HepG2 (cell line): Measurements from ENCODE around the gene CARD9. TPM values are rescaled to one million over a fixed set of nuclear protein-coding genes. Genes with fewer than 3 reads are reported as not detected.

Experiments
- ATAC-seq: fragments of 200-7000 bp; cut with Tn5 transposase; 3 replicates; pipeline ENCODE4 v1.9.1; 2020; ENCODE audit warnings: mild to moderate bottlenecking, moderate library complexity
- BruUV-seq: library from RNA; stranded (reverse); fragments of 400-500 nt; replicated peaks from 2 replicates; lab custom pipeline; 2021; lab: Mats Ljungman, UMichigan
- CTCF ChIA-PET: fragments of 300-600 bp; formaldehyde crosslinking; extraction: SDS; loops from one replicate; lab custom pipeline; 2021; ENCODE audit warnings: low total read pairs, inconsistent platforms, low intra/inter-chr PET ratio; lab: Yijun Ruan, JAX
- POLR2A ChIA-PET: fragments of 350-600 bp; sonication (Branson Sonifier 250); formaldehyde crosslinking; loops from one replicate; lab custom pipeline; 2020; ENCODE audit warnings: antibody characterized with exemption, inconsistent platforms; lab: Yijun Ruan, JAX
- DNase-seq: peaks from one replicate; pipeline ENCODE4 v3.0.0-alpha.2; 2015; ENCODE audit warnings: low spot score
- FAIRE-seq: peaks from 3 replicates; lab custom pipeline; 2011; peaks lifted over from hg19 to GRCh38; lab: Jason Lieb, UNC
- H2AFZ ChIP-seq: one replicate; pipeline ENCODE4 v1.6.1; 2011; ENCODE audit warnings: low read length, inconsistent platforms
- H3K27ac ChIP-seq: fragments of 300-600 bp; 3 replicates; pipeline ENCODE4 v1.8.0; 2011; ENCODE audit warnings: mixed run types, mild to moderate bottlenecking, mixed read lengths, low read length, inconsistent platforms; ENCODE audit not compliant: insufficient read depth; ENCODE audit errors: extremely low read length
- H3K27me3 ChIP-seq, 2 experiments: fragments of 200-600 bp in 1 of 2; 2 replicates in 1 of 2; 3 replicates in 1 of 2; pipeline versions ENCODE4 v1.6.0 to v1.8.0; 2011; ENCODE audit warnings: low read length in 2 of 2, mild to moderate bottlenecking in 2 of 2, moderate library complexity in 2 of 2, inconsistent platforms in 1 of 2; ENCODE audit not compliant: insufficient read depth in 2 of 2, control insufficient read depth in 1 of 2
- H3K36me3 ChIP-seq, 2 experiments: fragments of 200-600 bp in 1 of 2; replicated peaks in 1 of 2; 2 replicates in 1 of 2; 3 replicates in 1 of 2; pipeline versions ENCODE4 v1.5.1 to v1.8.0; 2011; ENCODE audit warnings: low read length in 2 of 2, inconsistent platforms in 1 of 2; ENCODE audit not compliant: insufficient read depth in 2 of 2, control insufficient read depth in 1 of 2
- H3K4me1 ChIP-seq: 2 replicates; pipeline ENCODE4 v1.5.1; 2012; ENCODE audit warnings: low read length, inconsistent platforms; ENCODE audit not compliant: insufficient read depth
- H3K4me2 ChIP-seq: 2 replicates; pipeline ENCODE4 v1.6.0; 2011; ENCODE audit warnings: low read depth, low read length, inconsistent platforms
- H3K4me3 ChIP-seq, 3 experiments: fragments of 200-600 bp in 1 of 3; sonication (generic), shearing (Covaris generic) in 1 of 3; replicated peaks in 1 of 3; 2 replicates each; pipeline ENCODE4 v1.5.1; 2011 to 2016; ENCODE audit warnings: low read length in 3 of 3, inconsistent platforms in 2 of 3, low read depth in 2 of 3, mild to moderate bottlenecking in 2 of 3, control low read depth in 1 of 3, mixed read lengths in 1 of 3; ENCODE audit not compliant: insufficient read depth in 1 of 3
- H3K79me2 ChIP-seq: one replicate; pipeline ENCODE4 v1.6.1; 2011; ENCODE audit warnings: low read length, inconsistent platforms; ENCODE audit not compliant: insufficient read depth
- H3K9ac ChIP-seq: 2 replicates; pipeline ENCODE4 v1.6.0; 2011; ENCODE audit warnings: mild to moderate bottlenecking, low read depth, low read length, inconsistent platforms; ENCODE audit not compliant: insufficient read depth
- H3K9me3 ChIP-seq: 2 replicates; pipeline ENCODE4 v1.5.1; 2012; ENCODE audit warnings: mild to moderate bottlenecking, low read length
- H4K20me1 ChIP-seq: 2 replicates; pipeline ENCODE4 v1.6.0; 2011; ENCODE audit warnings: inconsistent platforms, mild to moderate bottlenecking, low read length, moderate library complexity; ENCODE audit not compliant: insufficient read depth
- AGO1 ChIP-seq: fragments of 200-400 bp; formaldehyde crosslinking; IDR thresholded peaks from 2 replicates; pipeline ENCODE4 v1.6.1; 2017; ENCODE audit warnings: mild to moderate bottlenecking, low read depth, low read length, moderate library complexity; ENCODE audit not compliant: poor library complexity, severe bottlenecking
- GMEB2 ChIP-seq: IDR thresholded peaks from 2 replicates; pipeline ENCODE4 v1.6.1; 2016; ENCODE audit warnings: missing biosample characterization, missing genetic modification reagents, low read depth
- HMGXB4 ChIP-seq, 2 experiments: sonication (generic) in 1 of 2; formaldehyde crosslinking in 1 of 2; IDR thresholded peaks; 2 replicates each; pipeline versions ENCODE4 v1.4.0 to v1.6.1; 2018 to 2020; ENCODE audit warnings: missing genetic modification reagents in 2 of 2, borderline replicate concordance in 1 of 2, low read depth in 1 of 2, mild to moderate bottlenecking in 1 of 2, missing biosample characterization in 1 of 2
- MEIS2 ChIP-seq: sonication (generic); formaldehyde crosslinking; IDR thresholded peaks from 2 replicates; pipeline ENCODE4 v1.9.0; 2021; ENCODE audit warnings: mild to moderate bottlenecking, missing genetic modification reagents
- NFIB ChIP-seq: sonication (generic); formaldehyde crosslinking; IDR thresholded peaks from 2 replicates; pipeline ENCODE4 v1.9.0; 2021; ENCODE audit warnings: missing genetic modification reagents, mild to moderate bottlenecking, borderline replicate concordance
- RFX1 ChIP-seq: fragments of 450-650 bp; IDR thresholded peaks from 2 replicates; pipeline ENCODE4 v1.6.1; 2017
- ZNF274 ChIP-seq: sonication (generic); formaldehyde crosslinking; IDR thresholded peaks from 2 replicates; pipeline ENCODE4 v1.5.1; 2020; ENCODE audit warnings: mild to moderate bottlenecking, missing genetic modification reagents
- ZNF383 ChIP-seq: sonication (generic); formaldehyde crosslinking; IDR thresholded peaks from 2 replicates; pipeline ENCODE4 v1.4.0; 2020; ENCODE audit warnings: missing genetic modification reagents, mild to moderate bottlenecking, borderline replicate concordance
- ZNF510 ChIP-seq: sonication (generic); formaldehyde crosslinking; IDR thresholded peaks from 2 replicates; pipeline ENCODE4 v1.4.0; 2020; ENCODE audit warnings: low read depth, mild to moderate bottlenecking, missing genetic modification reagents
- WGBS: methylation state at CpG from one replicate; pipeline ENCODE4 v1.1.6; 2017; ENCODE audit warnings: low lambda C conversion rate; 5-methylcytosine and 5-hydroxymethylcytosine counted together
- in situ Hi-C: cut with HindIII; loops from 2 replicates; pipeline ENCODE4 v1.10.0; 2017; ENCODE audit warnings: low pct_unique_long_range_greater_than_20kb; ENCODE audit not compliant: extremely low pct_ligation_motif_present
- intact Hi-C: fragments of 100-400 bp; cut with micrococcal nuclease; formaldehyde crosslinking; loops from one replicate; pipeline ENCODE4 v1.10.0; 2022; ENCODE audit not compliant: unreplicated experiment
- polyA plus RNA-seq, 8 experiments: library from polyadenylated mRNA; depleted of rRNA in 3 of 8; stranded (reverse) in 7 of 8; unstranded in 1 of 8; fragments of >200 nt; fragmentation: Illumina TruSeq in 4 of 8; extraction: Trizol in 4 of 8; gene quantifications; 2 replicates each; pipeline versions ENCODE4 v1.2.1 to v1.2.3, GENCODE V29; 2011 to 2016; ENCODE audit warnings: low read depth in 4 of 8, missing spikeins in 1 of 8, mixed read lengths in 1 of 8; ENCODE audit not compliant: insufficient read depth in 1 of 8
- total RNA-seq, 5 experiments: library from RNA; depleted of rRNA; stranded (reverse); fragments of >200 nt; fragmentation: Illumina TruSeq; extraction: Trizol; gene quantifications; 2 replicates each; pipeline ENCODE4 v1.2.3, GENCODE V29; 2016; ENCODE audit warnings: low read depth in 1 of 5
- TF ChIP-seq, protein P1 (sequence below): IDR thresholded peaks from 2 replicates; pipeline ENCODE4 v1.6.1; 2016; ENCODE audit warnings: mild to moderate bottlenecking, missing biosample characterization, missing genetic modification reagents

Gene CARD9
- total and polyA plus RNA-seq, 2 of the 13 experiments (the other 11 are each of a cell fraction or from before 2014, with no cell fraction given) = 3.3 to 7.4 TPM

DNA sequence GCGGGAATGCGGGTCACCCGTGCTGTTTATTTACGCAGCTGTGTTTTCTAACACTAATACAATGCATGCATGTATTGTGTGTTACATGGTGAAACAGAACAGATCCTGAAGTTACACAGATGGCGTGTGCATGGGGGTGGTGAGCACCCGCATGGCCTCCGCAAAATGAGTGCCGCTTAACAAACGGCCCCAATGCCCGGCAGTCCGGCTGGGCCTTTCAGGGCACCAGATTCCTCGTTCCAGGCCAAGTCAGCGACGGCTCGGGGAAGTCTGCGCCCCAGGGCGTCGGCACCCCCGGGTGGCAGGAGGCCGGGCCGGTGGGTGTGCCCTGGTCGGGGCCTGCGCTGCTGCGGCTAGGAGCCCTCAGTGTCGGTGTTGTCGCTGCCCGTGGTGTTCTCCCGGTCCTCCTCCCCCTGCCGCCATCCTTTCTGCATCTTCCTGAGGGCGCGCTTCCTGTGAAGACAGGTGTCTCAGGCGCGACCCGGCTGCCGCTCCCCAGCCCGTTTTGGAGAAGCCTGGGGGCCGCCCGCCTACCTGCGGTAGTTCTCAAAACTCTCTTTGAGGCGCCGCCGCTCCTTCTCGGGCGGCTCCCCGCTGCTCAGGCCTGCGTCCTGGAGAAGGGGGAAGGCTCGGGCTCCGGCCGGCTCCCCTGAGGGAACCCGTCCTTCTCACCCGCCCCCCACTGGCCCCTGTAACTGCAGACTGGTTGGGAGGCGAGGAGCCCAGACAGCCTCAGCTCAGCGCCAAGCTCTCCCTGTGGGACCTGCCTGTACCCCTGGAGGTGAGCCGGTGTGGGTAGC lies 9.3 kb downstream of the CARD9 start (continued):
- TF ChIP-seq HMGXB4 (CRISPR knock-in tag; IDR thresholded peaks at IDR 0.05; ENCODE audit: borderline replicate concordance in 1 of 2, low read depth in 1 of 2) (peak in 1 of 2 experiments; percentile 11; a peak in 1 of 4 replicates), RFX1 (no peak), ZNF510 (no peak), ZNF383 (CRISPR knock-in tag) (0 out of 2 replicates have a peak, but pooled peaks have one; percentile 26), MEIS2 (CRISPR knock-in tag) (no peak)
- TF ChIP-seq, protein P1, sequence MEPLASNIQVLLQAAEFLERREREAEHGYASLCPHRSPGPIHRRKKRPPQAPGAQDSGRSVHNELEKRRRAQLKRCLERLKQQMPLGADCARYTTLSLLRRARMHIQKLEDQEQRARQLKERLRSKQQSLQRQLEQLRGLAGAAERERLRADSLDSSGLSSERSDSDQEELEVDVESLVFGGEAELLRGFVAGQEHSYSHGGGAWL = no peak

DNA sequence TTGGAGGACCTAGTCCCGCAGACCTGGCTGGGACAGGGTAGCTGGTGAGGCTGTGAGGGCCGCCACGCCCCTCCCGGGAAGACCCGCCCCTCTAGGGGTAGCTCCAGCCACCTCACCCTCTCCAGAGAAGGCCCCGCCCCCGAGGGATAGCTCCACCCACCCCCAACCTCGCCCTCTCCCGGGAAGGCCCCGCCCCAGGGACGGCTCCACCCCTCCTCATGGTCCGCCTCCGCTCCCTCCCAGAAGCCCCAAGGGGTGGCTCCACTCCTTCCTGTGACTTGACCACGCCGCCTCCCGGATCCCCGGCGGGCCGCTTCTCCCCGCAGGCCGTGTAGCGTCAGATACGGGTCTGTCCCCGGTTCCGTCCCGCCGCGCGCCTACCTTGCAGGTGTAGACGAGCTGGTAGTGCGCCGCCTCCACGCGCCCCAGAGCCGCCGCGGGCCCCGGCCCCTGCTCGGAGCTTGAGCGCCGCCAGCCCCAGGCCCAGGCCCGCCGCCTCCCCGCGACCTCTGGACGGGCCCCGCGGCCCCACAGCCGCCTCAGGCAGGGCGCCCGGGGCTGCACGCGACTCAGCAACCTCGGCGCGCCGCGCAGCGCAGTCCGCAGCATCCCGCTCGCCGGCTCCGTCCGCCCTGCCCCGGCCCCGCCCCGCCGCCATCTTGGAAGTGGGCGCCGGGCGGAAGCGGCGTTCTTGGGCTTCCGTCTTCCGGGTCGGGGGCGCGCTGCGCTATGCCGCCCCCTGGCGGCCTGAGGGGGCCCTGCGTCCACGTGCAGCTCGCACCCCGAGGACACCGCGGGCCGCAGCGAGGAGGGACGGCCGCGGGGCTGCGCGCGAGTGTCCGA lies 10.1 kb downstream of the CARD9 start, which contains the start of gene DNLZ:
Gene DNLZ (minus strand): TSS at position 639 of the 843 bp plus-strand sequence. CDS start 30 bp downstream, at position 609.
- peak within 1 kb of the TSS; percentile 86 to 91 (median 89) for H3K4me3 ChIP-seq
- ChIA-PET CTCF (interaction anchor here (0.8 to 2.1 kb wide), 4 partner anchors 10 to 51 kb away, joined by 4 to 13 read pairs (median 7); partner anchors contain the start of gene CARD9), POLR2A (interaction anchor here (0.6 to 2.8 kb wide), 19 partner anchors 9 to 1096 kb away, joined by 3 to 73 read pairs (median 4); partner anchors contain the start of genes CARD9, ENTR1, NSMF and PMPCA)
- H3K4me2 ChIP-seq = peak within 1 kb of the TSS; percentile 67
- peak; percentile 86 for DNase-seq
- no peaks in the 10 kb centered on the region for H3K79me2 ChIP-seq
- peaks cover 25% of the 10 kb centered on the region for H3K4me1 ChIP-seq
- no peak for FAIRE-seq
- H3K27ac ChIP-seq = peak within 1 kb of the TSS; percentile 72
- intact Hi-C loops = loop anchor here (2.0 kb wide), 1 partner anchor 19 kb away; no protein-coding TSS in a partner anchor
- H4K20me1 ChIP-seq = no peaks in the 10 kb centered on the region
- H3K27me3 ChIP-seq = no peaks in the 10 kb centered on the region
- ATAC-seq = peak; percentile 80
- in situ Hi-C loops = no loop called here
- peak within 1 kb of the TSS; percentile 81 for H3K9ac ChIP-seq
- no peaks in the 10 kb centered on the region for H3K36me3 ChIP-seq
- TSS peak; percentile 66 for BruUV-seq
- 0% methylated on average over 3 of the region's 97 CpGs for WGBS
- H3K9me3 ChIP-seq = no peaks in the 10 kb centered on the region
- no peak within 1 kb of the TSS for H2AFZ ChIP-seq
- TF ChIP-seq NFIB (CRISPR knock-in tag) = no peak
- TF ChIP-seq GMEB2 = no peak
- TF ChIP-seq AGO1 = peak; percentile 93
- TF ChIP-seq ZNF274 = peak; percentile 57; the same call in 1 of the 2 replicates
